Thyroid gland (tissue), 4 donors: ENCODE measurements around the gene HSPA4. TPM values are rescaled to one million over a fixed set of nuclear protein-coding genes. Genes with fewer than 3 reads are reported as not detected.
"Not testable (repeated sequence)": the region's sequence is repeated elsewhere in the genome, so short reads cannot be mapped to it uniquely, and the experiment has no call there.

ENCODE experiments used
- DNase-seq, 2 donors: peaks; one replicate each; pipeline ENCODE4 v3.0.0-alpha.2; 2019
- H3K27ac ChIP-seq, 3 donors: fragments of 200-600 bp; sonication (generic); 1 replicate in 2 of 3; 2 replicates in 1 of 3; pipeline ENCODE4 v1.5.1; 2016 to 2019; ENCODE audit warnings: mild to moderate bottlenecking in 1 of 3, moderate library complexity in 1 of 3
- H3K27me3 ChIP-seq: fragments of 200-600 bp; sonication (generic); one replicate; pipeline ENCODE4 v1.5.1; 2019
- H3K36me3 ChIP-seq, 2 donors: fragments of 200-600 bp; sonication (generic); one replicate each; pipeline ENCODE4 v1.5.1; 2016 to 2019
- H3K4me1 ChIP-seq, 2 donors: fragments of 200-600 bp; sonication (generic); one replicate each; pipeline ENCODE4 v1.5.1; 2017 to 2019
- H3K4me3 ChIP-seq, 3 donors: fragments of 200-600 bp; sonication (generic); replicated peaks in 1 of 3; 1 replicate in 2 of 3; 2 replicates in 1 of 3; pipeline ENCODE4 v1.5.1; 2016; ENCODE audit warnings: mild to moderate bottlenecking in 1 of 3
- H3K9me3 ChIP-seq: fragments of 200-600 bp; sonication (generic); one replicate; pipeline ENCODE4 v1.5.1; 2017
- POLR2A ChIP-seq, 2 donors: fragments of 450-650 bp; IDR thresholded peaks; one replicate each; pipeline ENCODE4 v1.6.1; 2017; ENCODE audit warnings: antibody characterized with exemption in 2 of 2, mild to moderate bottlenecking in 2 of 2, moderate library complexity in 1 of 2
- WGBS, 2 donors: methylation state at CpG; one replicate each; pipeline ENCODE4 v1.1.5; 2017; 5-methylcytosine and 5-hydroxymethylcytosine counted together
- intact Hi-C: fragments of 100-400 bp; cut with DNase I; formaldehyde crosslinking; loops from one replicate; pipeline ENCODE4 v1.15.1; 2023
- total RNA-seq, 4 donors: library from RNA; depleted of rRNA; stranded (reverse); fragments of >200 nt; gene quantifications; one replicate each; pipeline ENCODE4 v1.2.3, GENCODE V29; 2016
- TF ChIP-seq, protein P1 (sequence below), 6 experiments: fragments of 200-600 bp in 3 of 6; fragments of 450-650 bp in 3 of 6; sonication (generic) in 3 of 6; IDR thresholded peaks; one replicate each; pipeline ENCODE4 v1.5.1; 2016 to 2019; ENCODE audit warnings: antibody characterized with exemption in 6 of 6, mild to moderate bottlenecking in 2 of 6, inconsistent platforms in 1 of 6, moderate library complexity in 1 of 6

The HSPA4 gene
- total RNA-seq, 4 donors from 2014 or later: 49.9 to 72.0 (median 70.5) TPM

DNA sequence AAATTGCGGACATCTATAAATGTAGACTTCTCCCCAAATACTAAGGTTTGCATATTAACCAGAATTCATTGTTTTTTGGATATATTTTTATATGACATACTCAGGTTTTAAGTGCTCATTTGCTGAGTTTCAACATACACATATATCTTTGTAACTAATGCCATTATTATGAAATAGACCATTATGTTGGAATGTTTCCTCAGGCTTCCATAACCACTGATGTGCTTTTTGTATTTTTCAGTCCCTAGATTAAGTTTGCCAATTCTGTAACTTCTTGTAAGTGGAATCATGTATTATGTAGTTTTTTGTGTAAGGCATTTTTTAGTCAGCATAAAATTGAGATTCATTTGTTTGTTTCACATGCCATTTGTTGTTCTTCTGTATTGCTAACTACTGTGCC, 32.1 kb downstream of the HSPA4 start:
- H3K27ac ChIP-seq: no peak overlapping the region
- H3K27me3 ChIP-seq: no peaks in the 10 kb centered on the region
- no peak overlapping the region for H3K4me3 ChIP-seq
- DNase-seq: no peak
- 98 to 100% methylated on average over 1 of the region's 1 CpG for WGBS, 2 donors
- intact Hi-C loops: no loop called here
- H3K36me3 ChIP-seq: peaks cover 1 to 18% of the 10 kb centered on the region in 2 donors
- no peaks in the 10 kb centered on the region for H3K9me3 ChIP-seq
- no peaks in the 10 kb centered on the region for H3K4me1 ChIP-seq
- TF ChIP-seq POLR2A (IDR thresholded peaks at IDR 0.05): no peak
- TF ChIP-seq, protein P1, sequence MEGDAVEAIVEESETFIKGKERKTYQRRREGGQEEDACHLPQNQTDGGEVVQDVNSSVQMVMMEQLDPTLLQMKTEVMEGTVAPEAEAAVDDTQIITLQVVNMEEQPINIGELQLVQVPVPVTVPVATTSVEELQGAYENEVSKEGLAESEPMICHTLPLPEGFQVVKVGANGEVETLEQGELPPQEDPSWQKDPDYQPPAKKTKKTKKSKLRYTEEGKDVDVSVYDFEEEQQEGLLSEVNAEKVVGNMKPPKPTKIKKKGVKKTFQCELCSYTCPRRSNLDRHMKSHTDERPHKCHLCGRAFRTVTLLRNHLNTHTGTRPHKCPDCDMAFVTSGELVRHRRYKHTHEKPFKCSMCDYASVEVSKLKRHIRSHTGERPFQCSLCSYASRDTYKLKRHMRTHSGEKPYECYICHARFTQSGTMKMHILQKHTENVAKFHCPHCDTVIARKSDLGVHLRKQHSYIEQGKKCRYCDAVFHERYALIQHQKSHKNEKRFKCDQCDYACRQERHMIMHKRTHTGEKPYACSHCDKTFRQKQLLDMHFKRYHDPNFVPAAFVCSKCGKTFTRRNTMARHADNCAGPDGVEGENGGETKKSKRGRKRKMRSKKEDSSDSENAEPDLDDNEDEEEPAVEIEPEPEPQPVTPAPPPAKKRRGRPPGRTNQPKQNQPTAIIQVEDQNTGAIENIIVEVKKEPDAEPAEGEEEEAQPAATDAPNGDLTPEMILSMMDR (IDR thresholded peaks at IDR 0.05): no peak

DNA sequence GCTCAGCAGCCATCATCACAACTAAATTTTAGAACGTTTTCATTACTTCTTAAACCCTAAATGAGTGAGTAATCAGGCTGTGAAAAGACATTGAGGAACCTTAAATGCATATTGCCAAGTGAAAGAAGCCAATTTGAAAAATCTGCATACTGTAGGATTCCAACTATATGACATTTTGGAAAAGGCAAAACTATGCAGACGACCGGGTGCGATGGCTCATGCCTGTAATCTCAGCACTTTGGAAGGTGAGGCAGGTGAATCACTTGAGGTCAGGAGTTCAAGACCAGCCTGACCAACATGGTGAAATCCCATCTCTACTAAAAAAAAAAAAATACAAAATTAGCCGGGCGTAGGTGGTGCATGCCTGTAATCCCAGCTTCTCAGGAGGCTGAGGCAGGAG, 33.4 kb downstream of the HSPA4 start:
- peaks cover 14 to 30% of the 10 kb centered on the region in 2 donors for H3K36me3 ChIP-seq
- H3K27ac ChIP-seq, H3K27me3 ChIP-seq, DNase-seq, H3K9me3 ChIP-seq, intact Hi-C loops, H3K4me1 ChIP-seq, H3K4me3 ChIP-seq: not testable (repeated sequence)
- 94 to 98% methylated on average over 6 of the region's 6 CpGs for WGBS, 2 donors

DNA sequence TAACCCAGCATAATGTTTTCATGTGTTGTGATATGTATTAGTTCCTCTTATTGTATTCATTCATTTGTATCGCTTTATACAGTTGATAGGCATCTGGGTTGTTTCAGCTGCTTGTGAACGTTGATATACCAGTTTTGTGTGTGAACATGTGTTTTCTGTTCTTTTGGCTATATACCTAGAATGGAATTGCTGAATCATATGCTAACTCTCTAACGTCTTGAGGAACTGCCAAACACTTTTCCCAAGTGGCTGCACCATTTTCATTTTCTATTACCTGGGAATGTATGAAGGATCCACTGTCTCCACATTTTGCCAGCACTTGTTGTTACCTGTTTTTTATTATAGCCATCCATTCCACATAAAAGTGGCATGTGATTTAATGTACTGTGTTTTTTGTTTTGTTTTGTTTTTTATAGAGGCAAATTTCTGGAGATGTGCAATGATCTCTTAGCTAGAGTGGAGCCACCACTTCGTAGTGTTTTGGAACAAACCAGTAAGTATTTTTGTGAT, 34.6 kb downstream of the HSPA4 start:
- DNase-seq: no peak
- TF ChIP-seq, protein P1 (IDR thresholded peaks at IDR 0.05): no peak
- no peak for TF ChIP-seq POLR2A (IDR thresholded peaks at IDR 0.05)
- H3K9me3 ChIP-seq: no peaks in the 10 kb centered on the region
- H3K4me3 ChIP-seq: no peak overlapping the region
- 83 to 89% methylated on average over 4 of the region's 4 CpGs for WGBS, 2 donors
- no peak overlapping the region for H3K27ac ChIP-seq
- H3K27me3 ChIP-seq: no peaks in the 10 kb centered on the region
- peaks cover 17 to 34% of the 10 kb centered on the region in 2 donors for H3K36me3 ChIP-seq
- no peaks in the 10 kb centered on the region for H3K4me1 ChIP-seq
- intact Hi-C loops: no loop called here

DNA sequence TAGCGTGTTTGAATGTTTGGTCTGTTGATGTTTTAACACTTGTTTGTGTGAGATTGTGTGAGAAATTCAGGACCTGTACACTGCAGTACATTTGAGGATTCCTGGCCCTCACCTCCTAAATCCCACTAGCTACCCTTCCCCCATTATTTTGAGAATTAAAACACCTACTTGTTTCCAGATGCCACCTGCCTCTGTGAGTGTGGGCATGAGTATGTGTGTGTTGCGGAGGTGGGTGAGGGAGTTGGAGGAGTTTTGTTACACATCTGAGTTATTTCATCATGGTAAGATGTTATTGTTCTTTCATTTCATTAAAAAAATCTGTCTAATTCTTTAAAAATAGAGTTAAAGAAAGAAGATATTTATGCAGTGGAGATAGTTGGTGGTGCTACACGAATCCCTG, 36.3 kb downstream of the HSPA4 start:
- Histone ChIP-seq H3K4me3 (no peak overlapping the region), H3K36me3 (peaks cover 26 to 42% of the 10 kb centered on the region in 2 donors), H3K4me1 (no peaks in the 10 kb centered on the region), H3K27me3 (no peaks in the 10 kb centered on the region), H3K27ac (no peak overlapping the region), H3K9me3 (no peaks in the 10 kb centered on the region)
- 94 to 96% methylated on average over 3 of the region's 3 CpGs for WGBS, 2 donors
- intact Hi-C loops: no loop called here
- no peak for DNase-seq
- TF ChIP-seq, protein P1 (IDR thresholded peaks at IDR 0.05): no peak
- no peak for TF ChIP-seq POLR2A (IDR thresholded peaks at IDR 0.05)

DNA sequence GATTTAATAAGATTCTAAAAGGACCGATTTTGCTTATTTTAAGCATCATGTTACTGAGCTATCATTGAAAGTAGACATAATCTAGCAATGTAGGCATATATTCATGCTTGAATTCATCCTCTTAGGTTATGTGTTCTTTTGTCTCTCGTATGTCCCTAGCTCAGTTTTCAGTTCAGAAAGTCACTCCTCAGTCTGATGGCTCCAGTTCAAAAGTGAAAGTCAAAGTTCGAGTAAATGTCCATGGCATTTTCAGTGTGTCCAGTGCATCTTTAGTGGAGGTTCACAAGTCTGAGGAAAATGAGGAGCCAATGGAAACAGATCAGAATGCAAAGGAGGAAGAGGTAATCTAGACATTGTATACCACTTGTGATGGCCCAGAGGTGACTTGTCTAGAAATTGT, 39.2 kb downstream of the HSPA4 start:
- TF ChIP-seq, protein P1 (IDR thresholded peaks at IDR 0.05): no peak
- TF ChIP-seq POLR2A (IDR thresholded peaks at IDR 0.05): no peak
- Histone ChIP-seq H3K27ac (no peak overlapping the region), H3K4me3 (no peak overlapping the region), H3K4me1 (no peaks in the 10 kb centered on the region), H3K27me3 (no peaks in the 10 kb centered on the region), H3K36me3 (peaks cover 28 to 50% of the 10 kb centered on the region in 2 donors), H3K9me3 (no peaks in the 10 kb centered on the region)
- WGBS, 2 donors: 92 to 95% methylated on average over 3 of the region's 3 CpGs
- no peak for DNase-seq
- intact Hi-C loops: no loop called here

DNA sequence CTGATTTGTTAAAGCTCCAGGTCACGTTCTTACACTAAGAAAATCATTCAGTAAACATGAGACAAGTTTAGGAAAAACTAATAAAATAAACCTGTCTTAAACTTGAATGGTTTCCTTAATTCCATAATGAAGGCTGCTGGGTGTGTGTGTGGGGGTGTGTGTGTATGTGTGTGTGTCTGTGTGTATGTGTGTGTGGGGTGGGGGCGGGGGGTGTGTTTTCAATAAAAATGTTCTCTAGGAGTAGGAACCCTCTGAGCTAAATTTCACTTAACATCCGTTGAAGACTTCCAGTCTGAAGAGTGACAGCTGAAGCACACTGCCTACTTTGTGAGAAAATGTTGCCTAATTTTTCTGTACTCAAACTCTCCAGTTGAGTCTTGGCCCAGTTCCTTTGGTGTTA, 54.5 kb downstream of the HSPA4 start:
- H3K27ac ChIP-seq: no peak overlapping the region
- intact Hi-C loops: no loop called here
- 75 to 81% methylated on average over 3 of the region's 3 CpGs for WGBS, 2 donors
- H3K36me3 ChIP-seq: peaks cover 17 to 28% of the 10 kb centered on the region in 2 donors
- peaks cover 0 to 13% of the 10 kb centered on the region in 2 donors for H3K4me1 ChIP-seq
- H3K4me3 ChIP-seq: no peak overlapping the region
- H3K9me3 ChIP-seq: no peaks in the 10 kb centered on the region
- no peaks in the 10 kb centered on the region for H3K27me3 ChIP-seq
- no peak for DNase-seq
- no peak for TF ChIP-seq POLR2A (IDR thresholded peaks at IDR 0.05)
- TF ChIP-seq, protein P1 (IDR thresholded peaks at IDR 0.05): no peak
